Neural cell (in vitro differentiated cells): ENCODE results near the gene TRMT10C.

Source experiments
- CTCF ChIP-seq: fragments of 450-650 bp; IDR thresholded peaks from 2 replicates; pipeline ENCODE4 v1.5.1; 2014; ENCODE audit warnings: antibody characterized with exemption, mild to moderate bottlenecking, moderate library complexity; ENCODE audit not compliant: poor library complexity, severe bottlenecking
- EP300 ChIP-seq: fragments of 450-650 bp; conservative IDR thresholded peaks from 2 replicates; pipeline ENCODE4 v1.6.1; 2014; ENCODE audit warnings: antibody characterized with exemption, mild to moderate bottlenecking, moderate library complexity; ENCODE audit not compliant: poor library complexity, severe bottlenecking
- EZH2 ChIP-seq: fragments of 200-600, 300-800 bp; shearing (Covaris generic), sonication (generic); IDR thresholded peaks from 2 replicates; pipeline ENCODE4 v1.6.1; 2014; ENCODE audit warnings: antibody characterized with exemption, low read length, borderline replicate concordance, mild to moderate bottlenecking; ENCODE audit not compliant: insufficient read depth, poor library complexity, severe bottlenecking
- MXI1 ChIP-seq: fragments of 450-650 bp; conservative IDR thresholded peaks from 2 replicates; pipeline ENCODE4 v1.6.1; 2014; ENCODE audit warnings: antibody characterized with exemption, mild to moderate bottlenecking; ENCODE audit not compliant: poor library complexity, severe bottlenecking
- POLR2AphosphoS5 ChIP-seq: IDR thresholded peaks from 2 replicates; pipeline ENCODE4 v1.6.1; 2012
- REST ChIP-seq: IDR thresholded peaks from 2 replicates; pipeline ENCODE4 v1.6.1; 2012; ENCODE audit warnings: borderline replicate concordance
- TAF1 ChIP-seq: IDR thresholded peaks from 2 replicates; pipeline ENCODE4 v1.6.1; 2012; ENCODE audit warnings: low read depth

GRCh38 chr3:101548527-101549105, 13.1 kb upstream of the TRMT10C start:
- TF ChIP-seq REST = no peak
- TF ChIP-seq CTCF = no peak
- no peak for TF ChIP-seq POLR2AphosphoS5
- TF ChIP-seq EZH2 = no peak
- no peak for TF ChIP-seq MXI1
- no peak for TF ChIP-seq EP300
- TF ChIP-seq TAF1 = no peak
